Tibial nerve (tissue), 3 donors: ENCODE measurements around the gene KLRF2.

Source experiments
- CTCF ChIP-seq, 5 experiments: fragments of 200-600 bp in 3 of 5; fragments of 450-650 bp in 2 of 5; sonication (generic) in 3 of 5; IDR thresholded peaks; one replicate each; pipeline ENCODE4 v1.5.1; 2016 to 2019; ENCODE audit warnings: antibody characterized with exemption in 5 of 5, mild to moderate bottlenecking in 3 of 5, moderate library complexity in 2 of 5
- POLR2A ChIP-seq, 2 donors: fragments of 450-650 bp; IDR thresholded peaks; one replicate each; pipeline ENCODE4 v1.6.1; 2017; ENCODE audit warnings: antibody characterized with exemption in 2 of 2, mild to moderate bottlenecking in 2 of 2, moderate library complexity in 2 of 2

- TF ChIP-seq CTCF (IDR thresholded peaks at IDR 0.05) (no peak), POLR2A (IDR thresholded peaks at IDR 0.05) (no peak)
Observed at GRCh38 chr12:9936591-9936990, 55.3 kb downstream of the KLRF2 start.
